IMR-90 (cell line): ENCODE data around the gene IGFBPL1. TPM values are rescaled to one million over a fixed set of nuclear protein-coding genes. Genes with fewer than 3 reads are reported as not detected.

Experiments
- ATAC-seq: fragments of 200-7000 bp; cut with Tn5 transposase; 2 replicates; pipeline ENCODE4 v1.9.1; 2020; ENCODE audit warnings: low read depth, mild to moderate bottlenecking, moderate library complexity
- BruUV-seq: library from RNA; stranded (reverse); fragments of 400-500 nt; replicated peaks from 2 replicates; lab custom pipeline; 2021; lab: Mats Ljungman, UMichigan
- CTCF ChIA-PET: fragments of 300-600 bp; formaldehyde crosslinking; extraction: SDS; loops from one replicate; lab custom pipeline; 2021; ENCODE audit warnings: antibody characterized with exemption; lab: Yijun Ruan, JAX
- POLR2A ChIA-PET: fragments of 300-600 bp; sonication (Branson Sonifier 250); formaldehyde crosslinking; loops from one replicate; lab custom pipeline; 2022; ENCODE audit warnings: antibody characterized with exemption; ENCODE audit not compliant: unreplicated experiment; lab: Charles Lee
- DNase-seq: peaks from one replicate; pipeline ENCODE4 v3.0.0; 2013
- H2AFZ ChIP-seq: replicated peaks from 2 replicates; pipeline ENCODE3; 2013; ENCODE audit warnings: low read length, mild to moderate bottlenecking; ENCODE audit not compliant: poor library complexity
- H2AK5ac ChIP-seq: 2 replicates; pipeline ENCODE4 v1.6.1; 2013; ENCODE audit warnings: low read depth, low read length, inconsistent platforms
- H2AK9ac ChIP-seq: replicated peaks from 2 replicates; pipeline ENCODE3; 2013; ENCODE audit warnings: mild to moderate bottlenecking, low read depth, low read length, moderate library complexity; ENCODE audit not compliant: poor library complexity
- H2BK120ac ChIP-seq: 2 replicates; pipeline ENCODE4 v1.6.1; 2013; ENCODE audit warnings: low read depth, low read length, inconsistent platforms
- H2BK15ac ChIP-seq: 3 replicates; pipeline ENCODE4 v1.6.1; 2013; ENCODE audit warnings: low read depth, low read length, inconsistent platforms
- H2BK20ac ChIP-seq: 2 replicates; pipeline ENCODE4 v1.6.1; 2013; ENCODE audit warnings: low read depth, mild to moderate bottlenecking, inconsistent platforms, low read length, moderate library complexity
- H2BK5ac ChIP-seq: 2 replicates; pipeline ENCODE4 v1.6.1; 2013; ENCODE audit warnings: mild to moderate bottlenecking, low read depth, low read length, inconsistent platforms; ENCODE audit not compliant: poor library complexity, severe bottlenecking
- H3K14ac ChIP-seq: replicated peaks from 2 replicates; pipeline ENCODE4 v1.6.1; 2013; ENCODE audit warnings: low read depth, low read length, inconsistent platforms
- H3K18ac ChIP-seq: 2 replicates; pipeline ENCODE4 v1.6.1; 2013; ENCODE audit warnings: low read depth, low read length, control low read depth
- H3K23ac ChIP-seq: 2 replicates; pipeline ENCODE4 v1.6.1; 2013; ENCODE audit warnings: low read depth, low read length, inconsistent platforms
- H3K27ac ChIP-seq: 2 replicates; pipeline ENCODE4 v1.5.1; 2013; ENCODE audit warnings: mild to moderate bottlenecking, control low read depth, low read length; ENCODE audit not compliant: insufficient read depth
- H3K27me3 ChIP-seq: 2 replicates; pipeline ENCODE4 v1.6.1; 2013; ENCODE audit warnings: low read length; ENCODE audit not compliant: control insufficient read depth, insufficient read depth
- H3K36me3 ChIP-seq: 2 replicates; pipeline ENCODE4 v1.6.1; 2013; ENCODE audit warnings: low read length, mixed read lengths; ENCODE audit not compliant: control insufficient read depth, insufficient read depth
- H3K4ac ChIP-seq: 2 replicates; pipeline ENCODE4 v1.6.1; 2013; ENCODE audit warnings: low read depth, low read length, inconsistent platforms
- H3K4me1 ChIP-seq: 2 replicates; pipeline ENCODE4 v1.6.1; 2013; ENCODE audit warnings: low read length, mixed read lengths; ENCODE audit not compliant: control insufficient read depth, insufficient read depth
- H3K4me2 ChIP-seq: 2 replicates; pipeline ENCODE4 v1.6.1; 2013; ENCODE audit warnings: low read depth, mild to moderate bottlenecking, control low read depth, low read length, moderate library complexity
- H3K4me3 ChIP-seq: 2 replicates; pipeline ENCODE4 v1.5.1; 2013; ENCODE audit warnings: low read depth, mild to moderate bottlenecking, control low read depth, low read length, moderate library complexity; ENCODE audit not compliant: insufficient read depth
- H3K56ac ChIP-seq: 2 replicates; pipeline ENCODE4 v1.6.1; 2013; ENCODE audit warnings: low read length, inconsistent platforms; ENCODE audit not compliant: insufficient read depth; ENCODE audit errors: extremely low read depth
- H3K79me1 ChIP-seq, 2 experiments: 2 replicates each; pipeline ENCODE4 v1.6.1; 2013; ENCODE audit warnings: low read length in 2 of 2, inconsistent platforms in 1 of 2, low read depth in 1 of 2
- H3K9ac ChIP-seq: 2 replicates; pipeline ENCODE4 v1.6.1; 2013; ENCODE audit warnings: low read depth, low read length, control low read depth
- H3K9me1 ChIP-seq: 2 replicates; pipeline ENCODE4 v1.6.1; 2013; ENCODE audit warnings: low read length, inconsistent platforms; ENCODE audit not compliant: insufficient read depth
- H3K9me3 ChIP-seq: 2 replicates; pipeline ENCODE4 v1.6.1; 2013; ENCODE audit warnings: low read length; ENCODE audit not compliant: control insufficient read depth, insufficient read depth
- H4K20me1 ChIP-seq: 2 replicates; pipeline ENCODE4 v1.6.1; 2013; ENCODE audit warnings: low read length, inconsistent platforms; ENCODE audit not compliant: insufficient read depth
- H4K5ac ChIP-seq: 2 replicates; pipeline ENCODE4 v1.6.1; 2013; ENCODE audit warnings: mild to moderate bottlenecking, low read depth, low read length, control low read depth
- H4K8ac ChIP-seq, 2 experiments: 2 replicates each; pipeline ENCODE4 v1.6.1; 2013; ENCODE audit warnings: low read depth in 2 of 2, low read length in 2 of 2, control low read depth in 1 of 2, inconsistent platforms in 1 of 2
- H4K91ac ChIP-seq: 2 replicates; pipeline ENCODE4 v1.6.1; 2013; ENCODE audit warnings: low read depth, low read length, inconsistent platforms; ENCODE audit not compliant: insufficient read depth
- CHD1 ChIP-seq: IDR thresholded peaks from 2 replicates; pipeline ENCODE4 v1.6.1; 2012; ENCODE audit warnings: low read depth, low read length, improper control_type of control experiment
- MAFK ChIP-seq: IDR thresholded peaks from 2 replicates; pipeline ENCODE4 v1.6.1; 2012; ENCODE audit warnings: low read depth, low read length, improper control_type of control experiment
- MAZ ChIP-seq: IDR thresholded peaks from 2 replicates; pipeline ENCODE4 v1.6.1; 2012; ENCODE audit warnings: low read depth, mild to moderate bottlenecking, low read length, improper control_type of control experiment, moderate library complexity, borderline replicate concordance
- MXI1 ChIP-seq: IDR thresholded peaks from 2 replicates; pipeline ENCODE4 v1.6.1; 2012; ENCODE audit warnings: low read depth, mild to moderate bottlenecking, low read length, moderate library complexity, borderline replicate concordance
- SMC3 ChIP-seq: fragments of 150-350 bp; IDR thresholded peaks from 2 replicates; pipeline ENCODE4 v1.6.1; 2016; ENCODE audit warnings: low read depth, mild to moderate bottlenecking, antibody characterized with exemption, low read length, moderate library complexity
- USF2 ChIP-seq: fragments of 150-350 bp; IDR thresholded peaks from 2 replicates; pipeline ENCODE4 v1.6.1; 2017; ENCODE audit warnings: mild to moderate bottlenecking, antibody characterized with exemption, low read length, low read depth
- WGBS, 2 experiments: methylation state at CpG; one replicate each; pipeline versions ENCODE4 v1.1.5 to v1.1.7; 2013; ENCODE audit warnings: missing lambda C conversion rate in 2 of 2; ENCODE audit not compliant: insufficient read length in 1 of 2; ENCODE audit errors: extremely low coverage in 2 of 2; 5-methylcytosine and 5-hydroxymethylcytosine counted together
- dilution Hi-C: fragments of 300-500 bp; cut with HindIII; formaldehyde crosslinking; loops from one replicate; pipeline ENCODE4 v1.14.3; 2018; ENCODE audit warnings: low sequenced_read_pairs; ENCODE audit not compliant: unreplicated experiment
- in situ Hi-C: fragments of 300-500 bp; cut with MboI; formaldehyde crosslinking; loops from 3 replicates; pipeline ENCODE4 v1.14.3; 2019; ENCODE audit warnings: low sequenced_read_pairs, inconsistent platforms, mixed read lengths
- intact Hi-C: fragments of 100-400 bp; cut with micrococcal nuclease; formaldehyde crosslinking; loops from 2 replicates; pipeline ENCODE4 v1.10.0; 2022
- polyA plus RNA-seq, 3 experiments: library from polyadenylated mRNA; depleted of rRNA; stranded (reverse); fragments of >200 nt; gene quantifications; 2 replicates each; pipeline ENCODE4 v1.2.3, GENCODE V29; 2012; ENCODE audit warnings: low replicate concordance in 1 of 3
- total RNA-seq: library from RNA; depleted of rRNA; stranded (reverse); fragments of >200 nt; gene quantifications from 2 replicates; pipeline ENCODE4 v1.2.3, GENCODE V29; 2012

Gene IGFBPL1
- total and polyA plus RNA-seq, 2 of the 4 experiments (the other 2 are of a cell fraction) = not detected

- H3K36me3 ChIP-seq = no peaks in the 10 kb centered on the region
- ATAC-seq (no peak), DNase-seq (no peak)
- BruUV-seq = no TSS peak
- H4K91ac ChIP-seq = no peak overlapping the region
- no peaks in the 10 kb centered on the region for H3K9me1 ChIP-seq
- H3K27me3 ChIP-seq = peaks cover 72% of the 10 kb centered on the region
- H4K20me1 ChIP-seq = no peaks in the 10 kb centered on the region
- H4K8ac ChIP-seq = no peak overlapping the region
- H3K14ac ChIP-seq = no peak overlapping the region
- ChIA-PET CTCF (interaction anchor here (1.6 kb wide), 1 partner anchor 12 kb away, joined by 4 read pairs; no protein-coding TSS in a partner anchor), POLR2A (no interaction called here)
- WGBS, 2 experiments = no CpG with 5 or more reads among the region's 4 CpGs
- no peak overlapping the region for H2BK120ac ChIP-seq
- H3K56ac ChIP-seq = no peak overlapping the region
- no peak overlapping the region for H2AK9ac ChIP-seq
- H2AFZ ChIP-seq = no peak overlapping the region
- no peak overlapping the region for H2BK20ac ChIP-seq
- no peaks in the 10 kb centered on the region for H3K9me3 ChIP-seq
- no peak overlapping the region for H3K4ac ChIP-seq
- intact Hi-C loops (no loop called here), in situ Hi-C loops (no loop called here), dilution Hi-C loops (no loop called here)
- no peak overlapping the region for H3K9ac ChIP-seq
- no peak overlapping the region for H2BK5ac ChIP-seq
- no peak overlapping the region for H3K18ac ChIP-seq
- H3K79me1 ChIP-seq = no peaks in the 10 kb centered on the region
- no peak overlapping the region for H2AK5ac ChIP-seq
- H3K4me2 ChIP-seq = no peak overlapping the region
- no peak overlapping the region for H4K5ac ChIP-seq
- TF ChIP-seq CHD1 = no peak
- TF ChIP-seq USF2 = no peak
- TF ChIP-seq MXI1 = no peak
- no peak for TF ChIP-seq MAFK
- TF ChIP-seq SMC3 = no peak
- no peak for TF ChIP-seq MAZ
- no peak overlapping the region for H3K23ac ChIP-seq
- no peaks in the 10 kb centered on the region for H3K4me1 ChIP-seq
- H3K4me3 ChIP-seq = no peak overlapping the region
- H3K27ac ChIP-seq = no peak overlapping the region
- no peak overlapping the region for H2BK15ac ChIP-seq
Measured at GRCh38 chr9:38416461-38416860, 7.8 kb downstream of the IGFBPL1 start.
